Measurements from ENCODE around the gene DENND6B. TPM values are rescaled to one million over a fixed set of nuclear protein-coding genes. Genes with fewer than 3 reads are reported as not detected.

The DENND6B gene
- total and polyA plus RNA-seq, 2 of the 13 experiments (the other 11 are each of a cell fraction or from before 2014, with no cell fraction given), result 0.95 to 3.8 TPM

GRCh38 chr22:50296658-50297490 is 29.9 kb downstream of the DENND6B start:
- no peak for FAIRE-seq
- peaks cover 64% of the 10 kb centered on the region for H3K79me2 ChIP-seq (ENCODE audit: insufficient read depth, low read length)
- H2AFZ ChIP-seq (ENCODE audit: low read length), result no peak overlapping the region
- no peaks in the 10 kb centered on the region for H3K9me3 ChIP-seq (ENCODE audit: low read length)
- H3K36me3 ChIP-seq (replicated peaks in 1 of 2; ENCODE audit: control insufficient read depth in 1 of 2, insufficient read depth in 2 of 2, low read length in 2 of 2), result no peaks in the 10 kb centered on the region
- intact Hi-C loops (cut with micrococcal nuclease; ENCODE audit: unreplicated experiment) (loop anchor here (1.0 to 10.0 kb wide), 2 partner anchors 11 to 872 kb away; no protein-coding TSS in a partner anchor), in situ Hi-C loops (cut with HindIII; ENCODE audit: extremely low pct_ligation_motif_present, low pct_unique_long_range_greater_than_20kb) (no loop called here)
- peak overlapping the region; percentile 40; the same call in 1 of the 2 replicates for H3K9ac ChIP-seq (ENCODE audit: insufficient read depth, low read depth, low read length)
- peaks cover 83% of the 10 kb centered on the region for H3K4me1 ChIP-seq (ENCODE audit: insufficient read depth, low read length)
- 9% methylated on average over 8 of the region's 29 CpGs for WGBS (ENCODE audit: low lambda C conversion rate)
- peak; percentile 17 for ATAC-seq
- peak overlapping the region; percentile 68 for H3K27ac ChIP-seq (ENCODE audit: extremely low read length, insufficient read depth, low read length)
- no TSS peak for BruUV-seq (replicated peaks)
- H3K27me3 ChIP-seq (ENCODE audit: control insufficient read depth in 1 of 2, insufficient read depth in 2 of 2, low read length in 2 of 2), result no peaks in the 10 kb centered on the region
- DNase-seq (ENCODE audit: low spot score), result peak; percentile 30
- peaks cover 12% of the 10 kb centered on the region; the same call in 1 of the 2 replicates for H4K20me1 ChIP-seq (ENCODE audit: insufficient read depth, low read length)
- ChIA-PET CTCF (ENCODE audit: low intra/inter-chr PET ratio, low total read pairs) (interaction anchor here (1.1 kb wide), 1 partner anchor 20 kb away, joined by 3 read pairs; no protein-coding TSS in a partner anchor), POLR2A (interaction anchor here (0.7 to 3.2 kb wide), 6 partner anchors 10 to 91 kb away, joined by 3 to 24 read pairs (median 4); partner anchors contain the start of gene PLXNB2)
- peak overlapping the region; percentile 23 to 54 (median 34); a peak in 3 of 6 replicates for H3K4me3 ChIP-seq (replicated peaks in 1 of 3; ENCODE audit: insufficient read depth in 1 of 3, low read depth in 2 of 3, low read length in 3 of 3)
- peak overlapping the region; percentile 71 for H3K4me2 ChIP-seq (ENCODE audit: low read depth, low read length)
- TF ChIP-seq NCOA1 (CRISPR knock-in tag; IDR thresholded peaks at IDR 0.05), result no peak
- TF ChIP-seq ZNF160 (CRISPR knock-in tag; IDR thresholded peaks at IDR 0.05), result no peak
- TF ChIP-seq UBTF (CRISPR knock-in tag; IDR thresholded peaks at IDR 0.05), result peak; percentile 72; the same call in 1 of the 2 replicates
- TF ChIP-seq AGO1 (IDR thresholded peaks at IDR 0.05; ENCODE audit: low read depth, low read length, poor library complexity, severe bottlenecking), result no peak
- TF ChIP-seq ATF7-NPFF (CRISPR knock-in tag; IDR thresholded peaks at IDR 0.05; ENCODE audit: low read depth), result no peak
- no peak for TF ChIP-seq TCF12 (IDR thresholded peaks at IDR 0.05)
- no peak for TF ChIP-seq TCF12 (CRISPR knock-in tag; IDR thresholded peaks at IDR 0.05)
- no peak for TF ChIP-seq JUND (CRISPR knock-in tag; IDR thresholded peaks at IDR 0.05)
- 0 out of 2 replicates have a peak, but pooled peaks have one; percentile 52 for TF ChIP-seq TFAP4 (IDR thresholded peaks at IDR 0.05; ENCODE audit: borderline replicate concordance, low read depth)
- peak; percentile 39; the same call in 1 of the 2 replicates for TF ChIP-seq RXRA (CRISPR knock-in tag; IDR thresholded peaks at IDR 0.05)
- TF ChIP-seq NAIF1 (CRISPR knock-in tag; IDR thresholded peaks at IDR 0.05; ENCODE audit: borderline replicate concordance), result no peak
- no peak for TF ChIP-seq PCBP2 (optimal IDR thresholded peaks at IDR 0.05; ENCODE audit: low read depth, low read length, poor library complexity, severe bottlenecking)
- TF ChIP-seq PTBP1 (IDR thresholded peaks at IDR 0.05; ENCODE audit: low read depth, low read length, poor library complexity, severe bottlenecking), result no peak
- TF ChIP-seq RBFOX2 (IDR thresholded peaks at IDR 0.05; ENCODE audit: low read depth, low read length), result peak; percentile 42; the same call in 1 of the 2 replicates
- peak; percentile 33; the same call in 1 of the 2 replicates for TF ChIP-seq NR2C2 (CRISPR knock-in tag; IDR thresholded peaks at IDR 0.05; ENCODE audit: borderline replicate concordance)
- TF ChIP-seq REXO4 (CRISPR knock-in tag; IDR thresholded peaks at IDR 0.05; ENCODE audit: borderline replicate concordance), result no peak
- TF ChIP-seq HMG20A (CRISPR knock-in tag; IDR thresholded peaks at IDR 0.05; ENCODE audit: borderline replicate concordance), result no peak
- TF ChIP-seq ZBTB33 (CRISPR knock-in tag; IDR thresholded peaks at IDR 0.05), result no peak
- no peak for TF ChIP-seq BHLHE40 (IDR thresholded peaks at IDR 0.05; ENCODE audit: low read length)

Data from HepG2 (cell line).